Measurements from ENCODE around the gene KLHL35.

Gene KLHL35

DNA sequence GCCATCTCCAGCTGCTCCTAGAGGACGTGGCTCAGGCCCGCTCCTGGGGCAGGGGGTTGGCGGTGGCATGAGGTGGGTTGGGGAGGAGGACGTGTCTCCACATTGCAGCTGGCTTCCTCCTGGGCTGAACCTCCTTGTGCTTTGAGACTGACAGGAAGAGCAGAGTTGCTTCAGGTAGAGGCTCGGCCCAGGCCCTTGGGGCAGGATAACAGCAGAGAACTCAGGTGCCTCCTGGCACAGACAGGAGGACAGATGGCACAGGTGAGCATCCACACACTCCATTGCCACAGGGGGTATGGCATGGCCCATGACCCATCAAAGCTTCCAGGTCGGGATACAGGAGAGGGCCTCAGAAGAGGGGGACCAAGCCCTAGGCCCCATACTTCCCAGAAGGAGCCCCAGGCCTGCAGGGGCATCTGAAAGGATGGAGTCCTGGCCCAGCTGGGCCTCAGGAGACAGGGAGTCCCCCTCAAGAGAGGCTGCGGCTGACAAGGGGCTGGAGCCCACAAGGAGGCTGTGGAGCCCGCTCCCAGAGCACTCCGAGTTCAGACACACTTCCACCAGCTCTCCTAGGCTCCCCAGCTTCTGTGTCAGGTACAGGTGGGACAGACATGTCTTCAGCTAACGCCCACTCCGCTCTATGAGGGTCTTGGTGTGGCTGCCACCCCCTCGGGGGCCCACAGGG is 2.0 kb upstream of the KLHL35 start:
- no peak overlapping the region for H3K4me3 ChIP-seq (replicated peaks; ENCODE audit: low read depth, low read length)
- no peak for DNase-seq (ENCODE audit: low read depth)
- TF ChIP-seq, protein P1, sequence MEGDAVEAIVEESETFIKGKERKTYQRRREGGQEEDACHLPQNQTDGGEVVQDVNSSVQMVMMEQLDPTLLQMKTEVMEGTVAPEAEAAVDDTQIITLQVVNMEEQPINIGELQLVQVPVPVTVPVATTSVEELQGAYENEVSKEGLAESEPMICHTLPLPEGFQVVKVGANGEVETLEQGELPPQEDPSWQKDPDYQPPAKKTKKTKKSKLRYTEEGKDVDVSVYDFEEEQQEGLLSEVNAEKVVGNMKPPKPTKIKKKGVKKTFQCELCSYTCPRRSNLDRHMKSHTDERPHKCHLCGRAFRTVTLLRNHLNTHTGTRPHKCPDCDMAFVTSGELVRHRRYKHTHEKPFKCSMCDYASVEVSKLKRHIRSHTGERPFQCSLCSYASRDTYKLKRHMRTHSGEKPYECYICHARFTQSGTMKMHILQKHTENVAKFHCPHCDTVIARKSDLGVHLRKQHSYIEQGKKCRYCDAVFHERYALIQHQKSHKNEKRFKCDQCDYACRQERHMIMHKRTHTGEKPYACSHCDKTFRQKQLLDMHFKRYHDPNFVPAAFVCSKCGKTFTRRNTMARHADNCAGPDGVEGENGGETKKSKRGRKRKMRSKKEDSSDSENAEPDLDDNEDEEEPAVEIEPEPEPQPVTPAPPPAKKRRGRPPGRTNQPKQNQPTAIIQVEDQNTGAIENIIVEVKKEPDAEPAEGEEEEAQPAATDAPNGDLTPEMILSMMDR (IDR thresholded peaks at IDR 0.05; ENCODE audit: low read length, missing control alignments) = no peak

DNA sequence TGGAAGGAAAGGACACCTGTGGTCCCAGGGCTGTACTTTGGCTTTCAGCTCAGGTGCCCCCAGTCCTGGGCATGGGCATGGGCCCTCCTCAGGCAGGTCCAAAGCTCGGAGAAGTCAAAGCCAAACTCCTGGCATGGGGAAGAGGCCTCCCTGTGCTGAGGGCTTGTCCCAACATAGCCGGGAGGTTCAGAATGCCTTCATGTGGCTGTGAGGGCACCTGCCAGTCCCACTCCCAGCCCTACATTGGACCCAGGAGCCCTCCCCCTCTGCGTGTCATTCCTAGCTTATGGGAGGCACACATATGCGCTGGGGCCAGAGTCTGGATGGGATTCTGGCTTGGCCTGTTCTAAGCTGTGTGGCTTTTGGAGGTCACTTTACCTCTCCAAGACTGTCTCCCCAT is 1.0 kb upstream of the KLHL35 start:
- H3K4me3 ChIP-seq (replicated peaks; ENCODE audit: low read depth, low read length) = no peak overlapping the region
- TF ChIP-seq, protein P1 (IDR thresholded peaks at IDR 0.05; ENCODE audit: low read length, missing control alignments) = no peak
- no peak for DNase-seq (ENCODE audit: low read depth)

DNA sequence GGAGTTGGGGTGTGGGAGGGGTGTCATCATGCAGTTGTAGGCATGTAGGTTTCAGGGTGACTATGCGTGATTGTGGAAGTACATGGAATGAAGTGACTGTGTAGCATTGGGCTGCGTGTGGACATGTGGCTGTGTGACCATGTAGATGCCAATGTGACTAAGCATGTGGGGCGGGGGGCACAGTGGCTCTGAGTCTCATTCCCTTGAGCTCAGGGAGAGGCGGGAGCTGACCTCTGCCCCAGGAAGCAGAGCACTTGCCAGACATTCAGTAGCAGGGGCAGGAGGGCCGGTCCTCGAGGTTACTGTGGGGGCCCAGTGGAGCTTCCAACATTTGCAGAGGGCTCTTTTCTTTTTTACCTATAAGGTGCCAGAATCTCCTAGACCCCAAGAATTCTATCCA is 440 bp upstream of the KLHL35 start:
- H3K4me3 ChIP-seq (replicated peaks; ENCODE audit: low read depth, low read length) = no peak overlapping the region
- TF ChIP-seq, protein P1 (IDR thresholded peaks at IDR 0.05; ENCODE audit: low read length, missing control alignments) = no peak
- DNase-seq (ENCODE audit: low read depth) = no peak

DNA sequence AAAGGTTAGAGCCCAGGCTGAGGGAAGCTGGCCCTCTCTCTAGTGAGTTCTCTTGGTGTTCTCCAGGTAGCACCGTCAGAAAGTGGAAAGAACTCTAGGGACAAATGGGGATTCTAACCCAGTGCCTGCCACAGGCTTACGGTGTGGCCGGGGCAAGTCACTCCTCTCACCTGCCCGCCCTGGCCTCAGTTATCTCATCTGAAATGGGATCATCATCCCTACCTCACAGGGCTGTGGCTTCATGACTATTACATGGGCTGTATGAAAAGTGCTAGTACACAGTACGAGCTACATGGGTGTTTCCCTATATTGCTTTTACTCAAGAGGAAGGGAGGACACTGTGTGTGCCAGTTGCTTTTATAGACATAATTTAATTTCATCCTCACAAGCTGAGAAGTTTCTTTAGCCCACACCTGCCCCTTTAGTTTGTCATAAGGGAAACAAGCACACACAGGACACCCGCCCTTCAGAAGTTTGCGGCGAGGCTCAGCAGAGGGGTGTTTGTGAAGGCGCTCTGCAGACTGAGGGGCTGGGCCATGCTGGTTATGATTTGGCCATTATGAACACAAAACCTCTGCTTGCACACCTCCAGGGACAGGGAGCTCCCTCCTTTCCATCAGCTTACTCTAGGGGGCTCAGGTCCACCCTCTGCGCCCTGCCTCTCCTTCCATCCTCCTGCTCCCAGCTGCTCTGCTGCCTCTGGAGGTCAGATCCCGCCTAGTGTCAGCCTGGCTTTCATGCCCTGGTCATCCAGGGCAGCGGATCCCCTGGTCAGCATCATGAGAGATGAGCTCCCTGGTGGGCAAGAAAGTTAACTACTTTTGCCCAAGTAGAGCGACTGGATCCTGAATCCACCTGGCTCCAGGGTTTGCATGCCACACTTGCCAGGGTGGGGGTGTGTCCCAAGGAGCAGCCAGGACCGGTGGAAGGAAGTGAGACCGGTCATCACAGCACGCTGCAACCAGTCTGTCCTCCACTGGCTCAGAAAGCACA is 1.2 kb downstream of the KLHL35 start:
- no peak for DNase-seq (ENCODE audit: low read depth)
- TF ChIP-seq, protein P1 (IDR thresholded peaks at IDR 0.05; ENCODE audit: low read length, missing control alignments) = no peak
- H3K4me3 ChIP-seq (replicated peaks; ENCODE audit: low read depth, low read length) = no peak overlapping the region

DNA sequence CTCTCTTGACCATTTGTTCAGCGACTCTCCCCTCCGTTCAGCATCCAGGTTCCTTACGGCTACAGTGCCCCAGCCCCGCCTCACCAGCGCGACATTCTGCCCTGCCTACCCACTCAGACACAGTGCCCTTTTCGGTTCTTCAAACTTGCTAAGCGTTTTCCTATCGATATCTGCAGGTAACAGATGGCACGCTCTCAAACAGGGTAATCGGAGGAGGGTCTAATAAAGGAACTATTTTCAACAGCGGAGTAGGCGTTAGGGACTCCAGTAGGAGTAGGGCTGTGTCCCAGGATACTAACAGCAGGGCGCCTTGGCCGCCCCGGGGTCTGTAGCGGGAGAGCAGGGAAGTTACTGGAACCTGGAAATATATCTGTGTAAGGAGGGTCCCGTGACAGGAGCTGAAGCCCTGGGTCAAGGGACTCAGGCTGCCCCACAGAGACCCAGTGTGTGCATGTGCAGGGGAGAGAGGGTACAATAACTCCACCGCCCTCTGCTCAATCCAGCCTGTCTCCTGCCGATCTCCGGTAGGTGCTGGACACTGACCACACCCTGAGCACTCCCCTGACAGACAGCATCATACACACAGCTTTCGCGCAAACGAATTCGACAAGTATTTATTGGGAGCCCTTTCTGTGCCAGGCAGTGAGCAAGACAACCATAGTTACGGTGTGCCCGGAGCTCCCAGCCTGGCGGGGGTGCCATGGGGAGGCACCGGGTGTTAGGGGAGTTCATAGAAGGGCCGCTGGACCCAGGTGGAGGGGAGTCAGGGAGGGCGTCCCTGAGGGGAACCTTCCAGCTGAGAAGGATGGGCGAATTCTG is 2.1 kb downstream of the KLHL35 start:
- peak overlapping the region; percentile 25 for H3K4me3 ChIP-seq (replicated peaks; ENCODE audit: low read depth, low read length)
- TF ChIP-seq, protein P1 (IDR thresholded peaks at IDR 0.05; ENCODE audit: low read length, missing control alignments) = no peak
- no peak for DNase-seq (ENCODE audit: low read depth)

DNA sequence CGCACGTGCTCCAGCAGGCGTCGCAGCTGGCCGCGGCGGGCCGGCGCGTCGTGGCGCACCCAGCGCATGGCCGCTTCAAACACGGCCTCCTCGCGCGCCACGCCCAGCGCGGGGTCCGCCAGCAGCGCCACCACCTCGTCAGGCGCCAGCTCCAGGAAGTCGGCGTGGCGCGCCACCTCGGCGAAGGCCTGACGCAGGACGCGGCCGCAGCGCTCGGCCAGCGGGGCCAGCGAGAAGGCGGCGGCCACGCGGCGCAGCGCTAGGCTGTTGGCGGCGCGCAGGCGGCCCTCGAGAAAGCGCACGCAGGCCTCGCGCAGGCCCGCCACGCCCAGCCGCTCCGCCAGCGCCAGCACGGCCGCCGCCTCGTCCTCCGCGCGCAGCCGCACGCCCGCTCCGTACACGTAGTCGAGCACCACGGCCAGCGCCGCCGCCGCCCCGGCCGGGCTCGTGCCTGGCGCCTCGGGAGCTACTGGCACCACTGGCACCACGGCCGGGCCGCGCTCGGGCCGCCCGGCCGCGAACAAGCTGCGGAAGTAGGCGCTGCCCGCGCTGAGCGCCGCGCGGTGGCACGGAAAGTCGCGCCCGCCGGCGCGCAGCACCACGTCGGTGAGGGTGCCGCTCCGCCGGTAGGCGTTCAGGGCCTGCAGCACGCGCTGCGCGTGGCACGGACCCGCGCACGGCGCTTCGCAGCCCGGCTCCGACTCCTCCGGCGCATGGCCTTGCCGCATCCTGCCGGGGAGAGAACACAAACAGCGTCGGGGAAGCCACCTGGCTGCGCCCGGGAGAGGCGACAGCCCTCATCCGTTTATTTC is 2.9 kb downstream of the KLHL35 start:
- H3K4me3 ChIP-seq (replicated peaks; ENCODE audit: low read depth, low read length) = peak overlapping the region; percentile 25
- peak; percentile 70 for DNase-seq (ENCODE audit: low read depth)
- TF ChIP-seq, protein P1 (IDR thresholded peaks at IDR 0.05; ENCODE audit: low read length, missing control alignments) = no peak

Measured in fibroblast of pulmonary artery (primary cell).